ENCODE measurements around the gene RHBDD1. TPM values are rescaled to one million over a fixed set of nuclear protein-coding genes. Genes with fewer than 3 reads are reported as not detected.
"Not testable (repeated sequence)": the region's sequence is repeated elsewhere in the genome, so short reads cannot be mapped to it uniquely, and the experiment has no call there.

Gene RHBDD1
- total and polyA plus RNA-seq, 2 experiments from 2014 or later, result 24.3 to 33.7 TPM

GRCh38 chr2:226831266-226831665 is 4.6 kb upstream of the RHBDD1 start:
- H3K9me3 ChIP-seq (ENCODE audit: low read depth), result no peaks in the 10 kb centered on the region
- no peaks in the 10 kb centered on the region for H3K9me2 ChIP-seq (ENCODE audit: insufficient read depth)
- no peak overlapping the region for H3K4me2 ChIP-seq (ENCODE audit: unreplicated experiment)
- peaks cover 25% of the 10 kb centered on the region for H3F3A ChIP-seq (ENCODE audit: insufficient read depth)
- H3K4me3 ChIP-seq, result no peak overlapping the region
- no peaks in the 10 kb centered on the region for H3K27me3 ChIP-seq (replicated peaks; ENCODE audit: insufficient read depth)
- in situ Hi-C loops (cut with MboI), result no loop called here
- H3K9ac ChIP-seq, result no peak overlapping the region
- no peaks in the 10 kb centered on the region for H4K20me1 ChIP-seq (ENCODE audit: insufficient read depth)
- TF ChIP-seq EZH2 (IDR thresholded peaks at IDR 0.05; ENCODE audit: insufficient read depth, poor library complexity, severe bottlenecking) (no peak), EZH2phosphoT487 (IDR thresholded peaks at IDR 0.05; ENCODE audit: insufficient read depth, low read depth) (no peak)
- no peaks in the 10 kb centered on the region for H3K79me2 ChIP-seq (ENCODE audit: insufficient read depth)
- H3K27ac ChIP-seq, result no peak overlapping the region
- no peaks in the 10 kb centered on the region for H3K36me3 ChIP-seq (ENCODE audit: low read depth)
- WGBS, 2 experiments (ENCODE audit: low coverage in 1 of 2, low lambda C conversion rate in 2 of 2, missing lambda C conversion rate in 2 of 2), result 55% methylated on average over 4 of the region's 4 CpGs
- peaks cover 16% of the 10 kb centered on the region for H3K4me1 ChIP-seq (ENCODE audit: insufficient read depth)
- H2AFZ ChIP-seq, result no peak overlapping the region
- DNase-seq, result peak; percentile 15

- H3F3A ChIP-seq (ENCODE audit: insufficient read depth), result peaks cover 33% of the 10 kb centered on the region
- H3K9me3 ChIP-seq (ENCODE audit: low read depth), result no peaks in the 10 kb centered on the region
- TF ChIP-seq EZH2 (IDR thresholded peaks at IDR 0.05; ENCODE audit: insufficient read depth, poor library complexity, severe bottlenecking) (no peak), EZH2phosphoT487 (IDR thresholded peaks at IDR 0.05; ENCODE audit: insufficient read depth, low read depth) (no peak)
- H3K27ac ChIP-seq, result no peak overlapping the region
- DNase-seq, result peak; percentile 33
- no peak overlapping the region for H2AFZ ChIP-seq
- WGBS, 2 experiments (ENCODE audit: low coverage in 1 of 2, low lambda C conversion rate in 2 of 2, missing lambda C conversion rate in 2 of 2), result 92 to 95% methylated on average over 1 of the region's 1 CpG
- H3K4me3 ChIP-seq, result no peak overlapping the region
- peaks cover 19% of the 10 kb centered on the region for H3K4me1 ChIP-seq (ENCODE audit: insufficient read depth)
- no peaks in the 10 kb centered on the region for H3K27me3 ChIP-seq (replicated peaks; ENCODE audit: insufficient read depth)
- in situ Hi-C loops (cut with MboI), result no loop called here
- H3K36me3 ChIP-seq (ENCODE audit: low read depth), result no peaks in the 10 kb centered on the region
- no peak overlapping the region for H3K4me2 ChIP-seq (ENCODE audit: unreplicated experiment)
- H3K9me2 ChIP-seq (ENCODE audit: insufficient read depth), result no peaks in the 10 kb centered on the region
- H3K9ac ChIP-seq, result no peak overlapping the region
- no peaks in the 10 kb centered on the region for H4K20me1 ChIP-seq (ENCODE audit: insufficient read depth)
- peaks cover 4% of the 10 kb centered on the region for H3K79me2 ChIP-seq (ENCODE audit: insufficient read depth)
Observed at GRCh38 chr2:226832061-226832460, 3.8 kb upstream of the RHBDD1 start.

DNA sequence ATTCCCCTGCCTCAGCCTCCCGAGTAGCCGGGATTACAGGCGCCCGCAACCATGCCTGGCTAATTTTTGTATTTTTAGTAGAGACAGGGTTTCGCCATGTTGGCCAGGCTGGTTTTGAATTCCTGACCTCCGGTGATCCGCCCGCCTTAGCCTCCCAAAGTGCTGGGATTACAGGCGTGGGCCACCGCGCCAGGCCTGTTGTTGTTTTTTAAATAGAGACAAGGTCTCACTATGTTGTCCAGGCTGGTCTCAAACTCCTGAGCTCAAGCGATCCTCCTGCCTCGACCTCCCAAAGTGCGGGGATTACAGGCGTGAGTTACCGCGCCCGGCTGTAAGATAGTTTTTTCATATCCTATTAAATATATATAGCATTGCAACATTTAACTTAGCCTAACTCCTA is 974 bp upstream of the RHBDD1 start:
- H3K4me1 ChIP-seq (ENCODE audit: insufficient read depth), result peaks cover 23% of the 10 kb centered on the region
- peak overlapping the region; percentile 84 for H3K4me3 ChIP-seq
- in situ Hi-C loops (cut with MboI); DNase-seq; H3K9me3 ChIP-seq (ENCODE audit: low read depth); H3K36me3 ChIP-seq (ENCODE audit: low read depth); H3K9me2 ChIP-seq (ENCODE audit: insufficient read depth); H4K20me1 ChIP-seq (ENCODE audit: insufficient read depth); H3K27me3 ChIP-seq (replicated peaks; ENCODE audit: insufficient read depth); H3K27ac ChIP-seq; H3K9ac ChIP-seq: not testable (repeated sequence)
- WGBS, 2 experiments (ENCODE audit: low coverage in 1 of 2, low lambda C conversion rate in 2 of 2, missing lambda C conversion rate in 2 of 2), result 96 to 98% methylated on average over 18 of the region's 18 CpGs
- peak overlapping the region; percentile 96; the same call in 1 of the 2 replicates for H2AFZ ChIP-seq
- H3F3A ChIP-seq (ENCODE audit: insufficient read depth), result peaks cover 13% of the 10 kb centered on the region
- peak overlapping the region; percentile 98 for H3K4me2 ChIP-seq (ENCODE audit: unreplicated experiment)
- peaks cover 32% of the 10 kb centered on the region for H3K79me2 ChIP-seq (ENCODE audit: insufficient read depth)

DNA sequence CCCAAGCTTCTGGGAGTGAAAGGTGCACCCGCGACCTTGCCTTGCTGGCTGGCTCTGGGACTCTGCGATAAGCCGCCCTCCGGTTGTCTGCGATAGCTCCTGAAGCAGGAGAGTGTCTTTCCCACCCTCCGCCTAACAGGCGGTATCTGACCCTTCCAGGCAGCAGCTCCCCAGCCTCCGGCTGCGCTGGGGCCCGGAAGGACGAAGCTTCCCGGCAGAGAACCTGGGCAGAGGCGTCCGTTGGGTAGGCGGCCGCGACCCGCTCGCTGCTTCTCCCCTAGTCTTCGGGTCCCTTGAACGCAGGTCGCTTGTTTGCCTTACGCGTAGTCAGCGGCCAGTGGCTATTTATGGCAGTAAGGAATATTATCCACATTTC is 446 bp upstream of the RHBDD1 start:
- Histone ChIP-seq H2AFZ (peak overlapping the region; percentile 96), H3K4me2 (ENCODE audit: unreplicated experiment) (peak overlapping the region; percentile 98), H3K9ac (peak overlapping the region; percentile 92), H3K79me2 (ENCODE audit: insufficient read depth) (peaks cover 37% of the 10 kb centered on the region), H3K9me2 (ENCODE audit: insufficient read depth) (no peaks in the 10 kb centered on the region), H4K20me1 (ENCODE audit: insufficient read depth) (no peaks in the 10 kb centered on the region), H3K27me3 (replicated peaks; ENCODE audit: insufficient read depth) (no peaks in the 10 kb centered on the region), H3K9me3 (ENCODE audit: low read depth) (no peaks in the 10 kb centered on the region), H3K36me3 (ENCODE audit: low read depth) (no peaks in the 10 kb centered on the region), H3K4me3 (peak overlapping the region; percentile 84), H3K27ac (peak overlapping the region; percentile 93), H3K4me1 (ENCODE audit: insufficient read depth) (peaks cover 23% of the 10 kb centered on the region), H3F3A (ENCODE audit: insufficient read depth) (peaks cover 13% of the 10 kb centered on the region)
- in situ Hi-C loops (cut with MboI), result no loop called here
- TF ChIP-seq EZH2phosphoT487 (IDR thresholded peaks at IDR 0.05; ENCODE audit: insufficient read depth, low read depth) (no peak), EZH2 (IDR thresholded peaks at IDR 0.05; ENCODE audit: insufficient read depth, poor library complexity, severe bottlenecking) (no peak)
- 29 to 35% methylated on average over 26 of the region's 26 CpGs for WGBS, 2 experiments (ENCODE audit: low coverage in 1 of 2, low lambda C conversion rate in 2 of 2, missing lambda C conversion rate in 2 of 2)
- no peak for DNase-seq

GRCh38 chr2:226836548-226836885 is 663 bp downstream of the RHBDD1 start:
- H3K36me3 ChIP-seq (ENCODE audit: low read depth), result no peaks in the 10 kb centered on the region
- peak overlapping the region; percentile 92 for H3K9ac ChIP-seq
- H2AFZ ChIP-seq, result peak overlapping the region; percentile 96
- peak overlapping the region; percentile 98 for H3K4me2 ChIP-seq (ENCODE audit: unreplicated experiment)
- no peaks in the 10 kb centered on the region for H3K9me3 ChIP-seq (ENCODE audit: low read depth)
- H3K27me3 ChIP-seq (replicated peaks; ENCODE audit: insufficient read depth), result no peaks in the 10 kb centered on the region
- no peak for DNase-seq
- H3K9me2 ChIP-seq (ENCODE audit: insufficient read depth), result no peaks in the 10 kb centered on the region
- H4K20me1 ChIP-seq (ENCODE audit: insufficient read depth), result no peaks in the 10 kb centered on the region
- peaks cover 48% of the 10 kb centered on the region for H3K79me2 ChIP-seq (ENCODE audit: insufficient read depth)
- peak overlapping the region; percentile 93 for H3K27ac ChIP-seq
- 1 to 3% methylated on average over 6 of the region's 6 CpGs for WGBS, 2 experiments (ENCODE audit: low coverage in 1 of 2, low lambda C conversion rate in 2 of 2, missing lambda C conversion rate in 2 of 2)
- in situ Hi-C loops (cut with MboI), result no loop called here
- peak overlapping the region; percentile 84 for H3K4me3 ChIP-seq
- H3F3A ChIP-seq (ENCODE audit: insufficient read depth), result peaks cover 13% of the 10 kb centered on the region
- no peak for TF ChIP-seq EZH2phosphoT487 (IDR thresholded peaks at IDR 0.05; ENCODE audit: insufficient read depth, low read depth)
- no peak for TF ChIP-seq EZH2 (IDR thresholded peaks at IDR 0.05; ENCODE audit: insufficient read depth, poor library complexity, severe bottlenecking)
- H3K4me1 ChIP-seq (ENCODE audit: insufficient read depth), result peaks cover 23% of the 10 kb centered on the region

Data from GM23248 (cell line).